SHP77 (cell line): ENCODE measurements around the gene RMI2.
"Not testable (repeated sequence)": the region's sequence is repeated elsewhere in the genome, so short reads cannot be mapped to it uniquely, and the experiment has no call there.

Experiments
- DNase-seq, 2 experiments: peaks; one replicate each; lab custom pipeline; 2025; lab: John Stamatoyannopoulos, UW

Gene RMI2

GRCh38 chr16:11345040-11345862 lies at the start of gene RMI2:
Gene RMI2 (plus strand): TSS chr16:11345459. CDS start chr16:11345472, 13 bp downstream.
- peak; percentile 94 to 96 for DNase-seq

DNA sequence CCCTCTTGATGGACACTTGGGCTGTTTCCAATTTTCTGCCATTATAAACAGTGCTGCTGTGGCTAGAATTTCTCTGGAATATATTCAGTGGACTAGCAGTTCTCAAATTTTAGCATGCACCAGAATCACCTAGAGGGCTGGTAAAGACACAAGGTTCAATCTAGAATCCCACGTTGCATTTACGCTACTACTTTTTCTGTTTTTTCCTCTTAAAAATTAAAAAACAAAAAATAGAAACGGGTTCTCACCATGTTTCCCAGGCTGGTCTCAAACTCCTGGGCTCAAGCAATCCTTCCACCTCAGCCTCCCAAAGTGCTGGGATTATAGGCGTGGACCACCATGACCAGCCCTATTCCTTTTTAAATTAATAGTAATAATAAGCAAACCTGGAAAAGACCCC lies 49.6 kb upstream of the RMI2 start:
- DNase-seq = no peak

GRCh38 chr16:11296351-11296705 lies 48.9 kb upstream of the RMI2 start:
- no peak for DNase-seq

DNA sequence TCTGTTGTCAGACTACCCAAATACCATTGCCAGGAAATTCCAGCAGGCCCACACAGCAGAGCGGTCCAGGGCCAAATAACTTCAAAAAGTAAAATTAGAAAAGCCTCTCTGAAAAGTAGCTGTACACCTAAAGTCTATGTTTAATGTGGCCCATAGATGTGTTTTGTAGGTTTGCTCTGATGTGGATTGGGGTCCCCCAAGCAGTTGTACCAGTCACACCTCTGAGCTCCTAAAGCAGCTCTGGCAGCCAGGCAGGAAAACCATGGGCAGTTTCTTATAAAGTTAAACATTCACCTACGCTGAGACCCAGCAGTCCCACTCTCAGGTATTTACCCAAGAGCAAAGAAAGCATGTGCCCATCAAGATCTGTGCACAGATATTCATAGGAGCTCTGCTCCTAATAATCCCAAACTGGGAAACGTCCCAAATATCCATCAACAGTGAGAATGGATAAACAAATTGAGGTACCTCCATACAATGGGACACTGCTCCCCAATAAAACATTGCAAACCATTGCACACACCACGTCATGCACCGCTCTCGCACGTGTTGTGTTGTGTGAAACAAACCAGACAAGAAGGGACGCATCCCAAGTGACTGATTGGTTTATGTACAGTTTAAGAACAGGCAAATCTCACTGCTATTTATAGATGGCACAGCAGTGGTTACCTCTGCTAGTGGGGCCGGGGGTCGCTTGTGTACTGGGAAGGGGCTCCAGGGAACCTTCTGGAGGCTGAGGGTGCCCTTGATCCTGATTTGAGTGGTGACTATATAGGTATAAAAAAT lies 48.4 kb upstream of the RMI2 start:
- DNase-seq = no peak

GRCh38 chr16:11297492-11298142 lies 47.6 kb upstream of the RMI2 start:
- DNase-seq = peak; percentile 26 to 44

DNA sequence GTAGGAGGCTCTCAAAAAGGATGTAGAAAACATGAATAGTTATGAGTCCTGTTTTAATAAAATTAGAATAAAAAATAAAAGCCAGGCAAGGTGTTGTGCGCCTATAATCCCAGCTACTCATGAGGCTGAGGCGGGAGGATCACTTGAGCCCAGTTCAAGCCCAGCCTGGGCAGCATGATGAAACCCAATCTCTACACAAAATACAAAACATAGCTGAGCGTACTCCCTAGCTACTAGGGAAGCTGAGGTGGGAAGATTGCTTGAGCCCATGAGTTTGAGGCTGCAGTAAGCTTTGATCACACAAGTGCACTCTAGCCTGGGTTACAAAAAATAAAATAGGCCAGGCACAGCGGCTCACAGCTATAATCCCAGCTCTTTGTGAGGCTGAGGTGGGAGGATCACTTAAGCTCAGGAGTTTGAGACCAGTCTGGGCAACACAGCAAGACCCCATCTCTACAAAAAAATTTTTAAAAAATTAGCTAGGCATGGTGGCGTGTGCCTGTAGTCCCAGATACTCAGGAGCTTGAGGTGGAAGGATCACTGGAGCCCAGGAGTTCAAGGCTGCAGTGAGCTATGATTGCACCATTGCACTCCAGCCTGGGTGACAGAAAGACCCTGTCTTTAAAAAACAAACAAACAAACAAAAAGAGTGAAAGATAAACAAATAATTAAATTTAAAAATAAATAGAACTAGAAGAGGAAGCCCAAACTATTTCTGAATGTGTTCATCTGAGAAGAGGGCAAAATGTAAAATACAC lies 46.9 kb upstream of the RMI2 start:
- no peak for DNase-seq

GRCh38 chr16:11298950-11299547 lies 46.2 kb upstream of the RMI2 start:
- DNase-seq = not testable (repeated sequence)

- no peak for DNase-seq
Observed at GRCh38 chr16:11299865-11300559, 45.2 kb upstream of the RMI2 start.

DNA sequence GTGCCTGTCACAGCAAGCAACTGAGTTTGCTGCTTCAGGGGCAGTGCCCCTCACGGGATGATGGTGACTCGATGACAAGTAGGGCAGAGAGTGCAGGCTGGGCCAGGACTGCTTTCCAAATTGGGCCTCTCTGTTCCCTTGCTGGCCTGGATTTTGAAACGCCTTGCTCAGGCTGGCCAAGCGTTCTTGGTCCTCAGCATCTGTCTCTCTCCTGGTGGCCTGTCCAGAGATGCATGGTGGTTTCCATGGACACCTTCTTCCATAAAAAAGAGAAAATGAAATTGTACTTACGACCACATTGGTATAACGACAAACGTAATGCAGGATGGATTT lies 44.7 kb upstream of the RMI2 start:
- no peak for DNase-seq

DNA sequence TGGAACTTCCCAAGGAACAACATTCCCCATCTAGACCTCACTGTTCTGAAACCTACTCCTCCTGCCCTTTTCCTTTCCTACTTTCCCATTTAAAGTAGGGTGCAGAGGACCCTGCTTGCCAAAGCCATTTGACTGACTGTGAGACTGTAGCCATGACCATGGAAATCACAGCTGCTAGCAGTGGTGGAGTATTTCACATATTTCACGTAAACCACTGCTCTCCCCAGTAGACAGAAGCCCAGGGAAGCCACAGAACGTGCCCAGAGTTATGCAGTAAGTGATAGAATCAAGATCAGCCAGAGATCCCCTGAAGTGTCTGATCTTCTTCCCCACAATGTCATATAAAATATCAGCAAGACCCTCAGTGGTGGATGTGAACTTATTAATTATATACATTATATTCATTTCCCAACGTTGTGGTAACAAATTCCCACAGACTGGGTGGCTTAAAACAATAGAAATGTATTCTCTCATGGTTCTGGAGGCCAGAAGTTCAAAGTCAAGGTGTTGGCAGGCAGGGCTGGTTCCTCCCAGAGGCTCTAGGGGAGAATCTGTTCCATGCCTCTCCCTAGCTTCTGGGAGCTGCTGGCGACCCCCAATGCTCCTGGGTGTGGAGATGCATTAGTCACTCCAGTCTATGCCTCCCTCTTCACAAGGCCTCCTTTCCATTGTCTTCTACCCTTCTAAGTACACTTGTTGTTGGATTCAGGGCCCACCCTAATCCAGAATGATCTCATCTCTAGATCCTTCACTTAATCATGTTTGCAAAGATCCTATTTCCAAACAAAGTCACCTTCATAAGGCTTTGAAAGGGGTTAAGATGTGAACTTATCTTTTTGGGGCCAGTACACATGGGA lies 43.4 kb upstream of the RMI2 start:
- no peak for DNase-seq

- peak; percentile 49 to 77 for DNase-seq
Observed at GRCh38 chr16:11302977-11303376, 42.3 kb upstream of the RMI2 start.

DNA sequence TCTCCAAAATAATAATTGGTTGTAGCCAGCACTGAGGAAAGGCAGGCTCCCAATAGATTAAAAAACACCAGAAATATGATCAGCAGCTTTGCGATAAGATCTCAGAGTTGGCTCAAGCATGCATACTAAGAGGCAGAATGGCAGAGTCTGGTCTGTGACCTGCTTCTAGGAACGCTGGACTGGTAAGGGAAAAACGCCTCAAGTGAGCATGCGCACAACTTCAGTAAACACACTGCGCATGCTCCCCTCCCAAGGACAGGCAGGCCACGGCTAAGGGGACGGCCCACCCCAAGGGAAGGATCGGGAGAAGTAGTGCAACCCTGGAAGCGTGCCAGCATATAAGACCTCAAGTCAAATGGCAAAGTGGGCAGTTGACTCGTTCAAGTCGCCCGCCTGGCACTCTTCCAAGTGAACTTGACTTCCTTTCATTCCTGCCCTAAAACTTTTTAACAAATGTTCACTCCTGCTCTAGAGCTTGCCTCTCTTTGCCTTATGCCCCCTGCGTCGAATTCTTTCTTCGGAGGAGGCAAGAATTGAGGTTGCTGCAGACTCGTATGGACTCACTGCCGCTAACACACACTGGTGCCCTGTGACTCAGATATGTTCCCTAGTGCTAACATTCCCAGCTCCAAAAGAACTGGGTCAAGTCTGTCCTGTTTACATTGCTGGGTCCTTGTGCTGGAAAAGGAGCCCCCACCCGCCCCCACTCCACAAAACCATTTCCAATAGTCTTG lies 41.7 kb upstream of the RMI2 start:
- DNase-seq = peak; percentile 66 to 75

DNA sequence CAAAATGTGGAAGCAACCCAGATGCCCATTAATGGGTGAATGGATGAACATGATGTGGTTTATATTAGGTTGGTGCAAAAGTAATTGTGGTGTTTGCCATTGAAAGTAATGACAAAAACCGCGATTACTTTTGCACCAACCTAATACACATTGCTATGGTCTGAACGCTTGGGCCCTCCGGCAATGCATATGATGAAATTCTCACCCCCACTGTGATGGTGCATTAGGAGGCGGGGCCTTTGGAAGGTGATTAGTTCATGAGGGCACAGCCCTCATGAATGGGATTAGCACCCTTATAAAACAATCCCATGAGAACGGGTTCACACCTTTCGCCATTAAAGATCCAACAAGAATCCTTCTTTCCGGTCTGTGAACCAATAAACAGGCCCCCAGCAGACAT lies 38.9 kb upstream of the RMI2 start:
- no peak for DNase-seq

GRCh38 chr16:11306997-11307638 lies 38.1 kb upstream of the RMI2 start:
- DNase-seq = no peak

- DNase-seq = no peak
Observed at GRCh38 chr16:11307639-11308492, 37.4 kb upstream of the RMI2 start.

GRCh38 chr16:11308493-11309283 lies 36.6 kb upstream of the RMI2 start:
- peak; percentile 32 to 48 for DNase-seq
